Activated T-helper 1 cell treated with anti-CD3 and anti-CD28 coated beads, Interleukin-12 subunit alpha, Interleukin-12 subunit beta, Interleukin-2, Interleukin-4 antibody, amounts not matched to agents 30 ng/mL and 10 ng/mL and 1 ng/mL, durations not matched to agents 14 hours and 24 hours and 36 hours (primary cell): ENCODE measurements around the gene ZC2HC1C. TPM values are rescaled to one million over a fixed set of nuclear protein-coding genes. Genes with fewer than 3 reads are reported as not detected.

Experiments used
- total RNA-seq: library from RNA; stranded (reverse); gene quantifications from 2 replicates; pipeline ENCODE4 v1.2.3, GENCODE V29; 2022

The ZC2HC1C gene
- total RNA-seq, 1 donor from 2014 or later, result 0.80 TPM

Other genes starting within 250 kb of the ZC2HC1C start
- gene PROX2, start 193.5 kb upstream of the ZC2HC1C start, total RNA-seq, result not detected in 2 replicates
- 98.9 and 107 TPM in 2 replicates for gene DLST, start 187.7 kb upstream of the ZC2HC1C start, total RNA-seq
- 10.8 and 11.6 TPM in 2 replicates for gene RPS6KL1, start 146.4 kb upstream of the ZC2HC1C start, total RNA-seq
- 0.22 and 0.41 TPM in 2 replicates for gene PGF, start 114.0 kb upstream of the ZC2HC1C start, total RNA-seq
- gene EIF2B2, start 66.7 kb upstream of the ZC2HC1C start, total RNA-seq, result 52.8 and 54.3 TPM in 2 replicates
- 24.3 and 28.3 TPM in 2 replicates for gene MLH3, start 18.2 kb upstream of the ZC2HC1C start, total RNA-seq
- 37.9 and 43.0 TPM in 2 replicates for gene ACYP1, start 5.6 kb upstream of the ZC2HC1C start, total RNA-seq
- gene NEK9, start 57.4 kb downstream of the ZC2HC1C start, total RNA-seq, result 76.8 and 77.0 TPM in 2 replicates
- 195 and 204 TPM in 2 replicates for gene TMED10, start 107.0 kb downstream of the ZC2HC1C start, total RNA-seq
- gene FOS, start 209.2 kb downstream of the ZC2HC1C start, total RNA-seq, result 40.9 and 41.9 TPM in 2 replicates